PC-3 (cell line): ENCODE measurements around the gene MAEA. TPM values are rescaled to one million over a fixed set of nuclear protein-coding genes. Genes with fewer than 3 reads are reported as not detected.

ENCODE experiments used
- ATAC-seq: fragments of 200-7000 bp; cut with Tn5 transposase; 2 replicates; pipeline ENCODE4 v1.9.1; 2020; ENCODE audit warnings: mild to moderate bottlenecking, moderate library complexity
- BruUV-seq: library from RNA; stranded (reverse); fragments of 400-500 nt; replicated peaks from 2 replicates; lab custom pipeline; 2021; lab: Mats Ljungman, UMichigan
- CTCF ChIA-PET: fragments of 300-600 bp; sonication (Branson Sonifier 250); formaldehyde crosslinking; loops from one replicate; lab custom pipeline; 2022; ENCODE audit warnings: antibody characterized with exemption; lab: Charles Lee
- POLR2A ChIA-PET: fragments of 300-600 bp; sonication (Branson Sonifier 250); formaldehyde crosslinking; loops from one replicate; lab custom pipeline; 2022; ENCODE audit warnings: antibody characterized with exemption; ENCODE audit not compliant: unreplicated experiment; lab: Charles Lee
- DNase-seq: peaks from one replicate; pipeline ENCODE4 v3.0.0-alpha.2; 2015
- H2AFZ ChIP-seq: fragments of 300-600 bp; sonication (generic); 2 replicates; pipeline ENCODE4 v1.6.0; 2016; ENCODE audit warnings: antibody characterized with exemption, low read length
- H3F3A ChIP-seq: fragments of 300-600 bp; sonication (generic); one replicate; pipeline ENCODE4 v1.6.0; 2017; ENCODE audit warnings: antibody characterized with exemption, low read length, control low read depth, mild to moderate bottlenecking; ENCODE audit not compliant: unreplicated experiment
- H3K27ac ChIP-seq: fragments of 300-600 bp; sonication (generic); 2 replicates; pipeline ENCODE4 v1.5.1; 2016; ENCODE audit warnings: mild to moderate bottlenecking, low read length
- H3K27me3 ChIP-seq: fragments of 300-600 bp; sonication (generic); 2 replicates; pipeline ENCODE4 v1.6.1; 2016; ENCODE audit warnings: low read length, mixed read lengths
- H3K36me3 ChIP-seq: fragments of 300-600 bp; sonication (generic); 2 replicates; pipeline ENCODE4 v1.6.1; 2016; ENCODE audit warnings: low read depth, mixed run types, low read length, mixed read lengths
- H3K4me1 ChIP-seq: fragments of 300-600 bp; sonication (generic); 2 replicates; pipeline ENCODE4 v1.5.1; 2016; ENCODE audit warnings: low read length; ENCODE audit not compliant: insufficient read depth
- H3K4me2 ChIP-seq: fragments of 300-600 bp; sonication (generic); 2 replicates; pipeline ENCODE4 v1.6.0; 2016; ENCODE audit warnings: low read length
- H3K4me3 ChIP-seq: fragments of 300-600 bp; sonication (generic); 2 replicates; pipeline ENCODE4 v1.5.1; 2016; ENCODE audit warnings: mild to moderate bottlenecking, low read length, mixed read lengths
- H3K79me2 ChIP-seq: fragments of 300-600 bp; sonication (generic); 2 replicates; pipeline ENCODE4 v1.6.1; 2017; ENCODE audit warnings: low read length, mixed read lengths
- H3K9ac ChIP-seq: fragments of 300-600 bp; sonication (generic); 2 replicates; pipeline ENCODE4 v1.6.0; 2016; ENCODE audit warnings: mild to moderate bottlenecking, low read length
- H3K9me2 ChIP-seq: fragments of 300-600 bp; sonication (generic); replicated peaks from 2 replicates; pipeline ENCODE4 v1.6.1; 2016; ENCODE audit warnings: mixed run types, low read length, mixed read lengths
- H3K9me3 ChIP-seq: fragments of 300-600 bp; sonication (generic); 2 replicates; pipeline ENCODE4 v1.6.1; 2016; ENCODE audit warnings: low read length, mixed read lengths
- H4K20me1 ChIP-seq: fragments of 300-600 bp; sonication (generic); 2 replicates; pipeline ENCODE4 v1.6.1; 2016; ENCODE audit warnings: low read length, mixed read lengths
- EZH2 ChIP-seq: fragments of 300-600 bp; sonication (generic); IDR thresholded peaks from one replicate; pipeline ENCODE4 v1.6.1; 2017; ENCODE audit warnings: antibody characterized with exemption, mild to moderate bottlenecking, low read length; ENCODE audit not compliant: unreplicated experiment
- EZH2phosphoT487 ChIP-seq: fragments of 300-600 bp; sonication (generic); IDR thresholded peaks from 2 replicates; pipeline ENCODE4 v1.6.1; 2018; ENCODE audit warnings: mild to moderate bottlenecking, antibody characterized with exemption, low read length, borderline replicate concordance
- intact Hi-C: fragments of 100-400 bp; cut with micrococcal nuclease; formaldehyde crosslinking; loops from 2 replicates; pipeline ENCODE4 v1.9.0; 2023
- total RNA-seq: library from RNA; depleted of rRNA; stranded (reverse); fragments of >200 nt; gene quantifications from 2 replicates; pipeline ENCODE4 v1.2.3, GENCODE V29; 2014
- TF ChIP-seq, protein P1 (sequence below): fragments of 300-600 bp; sonication (generic); conservative IDR thresholded peaks from 2 replicates; pipeline ENCODE4 v1.5.1; 2017; ENCODE audit warnings: antibody characterized with exemption, low read depth, mild to moderate bottlenecking, low read length

MAEA gene
- total RNA-seq, 1 experiment from 2014 or later: 48.1 TPM

DNA sequence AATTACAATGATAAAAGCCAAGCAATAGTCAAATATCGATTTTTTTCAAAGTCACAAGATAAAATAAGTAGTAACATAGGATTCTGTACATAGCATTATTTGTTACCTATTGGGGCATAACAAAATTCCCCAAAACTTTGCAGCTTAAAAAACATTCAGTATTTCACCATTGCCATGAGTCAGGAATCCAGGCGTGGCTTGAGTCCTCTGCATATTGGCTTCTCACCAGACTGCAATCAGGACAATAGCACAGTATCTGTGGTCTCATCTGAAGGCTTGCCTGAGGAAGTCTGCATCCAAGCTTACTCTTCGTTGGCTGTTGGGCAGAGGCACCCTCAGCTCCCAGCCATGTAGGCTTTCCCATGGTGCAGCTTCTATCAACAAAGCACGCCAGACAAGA, 34.5 kb upstream of the MAEA start:
- H3K27me3 ChIP-seq: no peaks in the 10 kb centered on the region
- POLR2A ChIA-PET: no interaction called here
- DNase-seq (no peak), ATAC-seq (no peak)
- H3K9ac ChIP-seq: no peak overlapping the region
- CTCF ChIA-PET: no interaction called here
- no peak overlapping the region for H3K27ac ChIP-seq
- intact Hi-C loops: no loop called here
- H3F3A ChIP-seq: no peaks in the 10 kb centered on the region
- TF ChIP-seq, protein P1, sequence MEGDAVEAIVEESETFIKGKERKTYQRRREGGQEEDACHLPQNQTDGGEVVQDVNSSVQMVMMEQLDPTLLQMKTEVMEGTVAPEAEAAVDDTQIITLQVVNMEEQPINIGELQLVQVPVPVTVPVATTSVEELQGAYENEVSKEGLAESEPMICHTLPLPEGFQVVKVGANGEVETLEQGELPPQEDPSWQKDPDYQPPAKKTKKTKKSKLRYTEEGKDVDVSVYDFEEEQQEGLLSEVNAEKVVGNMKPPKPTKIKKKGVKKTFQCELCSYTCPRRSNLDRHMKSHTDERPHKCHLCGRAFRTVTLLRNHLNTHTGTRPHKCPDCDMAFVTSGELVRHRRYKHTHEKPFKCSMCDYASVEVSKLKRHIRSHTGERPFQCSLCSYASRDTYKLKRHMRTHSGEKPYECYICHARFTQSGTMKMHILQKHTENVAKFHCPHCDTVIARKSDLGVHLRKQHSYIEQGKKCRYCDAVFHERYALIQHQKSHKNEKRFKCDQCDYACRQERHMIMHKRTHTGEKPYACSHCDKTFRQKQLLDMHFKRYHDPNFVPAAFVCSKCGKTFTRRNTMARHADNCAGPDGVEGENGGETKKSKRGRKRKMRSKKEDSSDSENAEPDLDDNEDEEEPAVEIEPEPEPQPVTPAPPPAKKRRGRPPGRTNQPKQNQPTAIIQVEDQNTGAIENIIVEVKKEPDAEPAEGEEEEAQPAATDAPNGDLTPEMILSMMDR: no peak
- TF ChIP-seq EZH2phosphoT487 (no peak), EZH2 (no peak)
- H2AFZ ChIP-seq: no peak overlapping the region
- H3K9me3 ChIP-seq: no peaks in the 10 kb centered on the region
- no peaks in the 10 kb centered on the region for H4K20me1 ChIP-seq
- no peak overlapping the region for H3K4me2 ChIP-seq
- H3K9me2 ChIP-seq: no peaks in the 10 kb centered on the region
- H3K4me3 ChIP-seq: no peak overlapping the region
- BruUV-seq: no TSS peak
- peaks cover 5% of the 10 kb centered on the region for H3K79me2 ChIP-seq
- H3K36me3 ChIP-seq: no peaks in the 10 kb centered on the region
- H3K4me1 ChIP-seq: 0 out of 2 replicates have a peak, but pooled peaks cover 1% of the 10 kb centered on the region

- intact Hi-C loops: no loop called here
- no peaks in the 10 kb centered on the region for H3K36me3 ChIP-seq
- TF ChIP-seq EZH2 (no peak), EZH2phosphoT487 (no peak)
- TF ChIP-seq, protein P1: no peak
- no peak for ATAC-seq
- no peaks in the 10 kb centered on the region for H3K27me3 ChIP-seq
- no peak for DNase-seq
- no TSS peak for BruUV-seq
- no peak overlapping the region for H3K27ac ChIP-seq
- H4K20me1 ChIP-seq: no peaks in the 10 kb centered on the region
- no peaks in the 10 kb centered on the region for H3K9me2 ChIP-seq
- H3F3A ChIP-seq: no peaks in the 10 kb centered on the region
- no peaks in the 10 kb centered on the region for H3K9me3 ChIP-seq
- H3K4me2 ChIP-seq: no peak overlapping the region
- H3K9ac ChIP-seq: no peak overlapping the region
- H3K79me2 ChIP-seq: 0 out of 2 replicates have a peak, but pooled peaks cover under 1% of the 10 kb centered on the region
- CTCF ChIA-PET: no interaction called here
- H2AFZ ChIP-seq: no peak overlapping the region
- POLR2A ChIA-PET: no interaction called here
- no peak overlapping the region for H3K4me3 ChIP-seq
- no peaks in the 10 kb centered on the region for H3K4me1 ChIP-seq
Observed at GRCh38 chr4:1255699-1256098, 34.0 kb upstream of the MAEA start.

- H3K4me3 ChIP-seq: no peak overlapping the region
- no peaks in the 10 kb centered on the region for H3K4me1 ChIP-seq
- ATAC-seq: no peak
- H3K9me3 ChIP-seq: no peaks in the 10 kb centered on the region
- H3K27me3 ChIP-seq: no peaks in the 10 kb centered on the region
- intact Hi-C loops: no loop called here
- H4K20me1 ChIP-seq: no peaks in the 10 kb centered on the region
- no peaks in the 10 kb centered on the region for H3K36me3 ChIP-seq
- no peaks in the 10 kb centered on the region for H3K79me2 ChIP-seq
- POLR2A ChIA-PET: no interaction called here
- no peak overlapping the region for H3K9ac ChIP-seq
- H2AFZ ChIP-seq: no peak overlapping the region
- no peaks in the 10 kb centered on the region for H3F3A ChIP-seq
- no peak for TF ChIP-seq EZH2phosphoT487
- no peak for TF ChIP-seq EZH2
- TF ChIP-seq, protein P1: no peak
- CTCF ChIA-PET: no interaction called here
- DNase-seq: no peak
- no TSS peak for BruUV-seq
- H3K9me2 ChIP-seq: no peaks in the 10 kb centered on the region
- H3K27ac ChIP-seq: no peak overlapping the region
- H3K4me2 ChIP-seq: no peak overlapping the region
Observed at GRCh38 chr4:1258457-1258856, 31.2 kb upstream of the MAEA start.
